K562 (cell line): ENCODE measurements around the gene ZNF296. TPM values are rescaled to one million over a fixed set of nuclear protein-coding genes. Genes with fewer than 3 reads are reported as not detected.

Experiments
- ATF2 ChIP-seq: sonication (generic); formaldehyde crosslinking; IDR thresholded peaks from 2 replicates; pipeline ENCODE4 v1.8.1; 2022; ENCODE audit warnings: missing genetic modification reagents
- CGGBP1 ChIP-seq: fragments of 250-450 bp; sonication (Bioruptor Pico); IDR thresholded peaks from 2 replicates; pipeline ENCODE4 v1.9.0; 2021; ENCODE audit warnings: mild to moderate bottlenecking
- EP300 ChIP-seq: IDR thresholded peaks from 2 replicates; pipeline ENCODE4 v1.6.1; 2012; ENCODE audit warnings: low read length, improper control_type of control experiment
- HDGF ChIP-seq: fragments of 450-650 bp; IDR thresholded peaks from 2 replicates; pipeline ENCODE4 v1.6.1; 2016
- ILK ChIP-seq: fragments of 450-650 bp; IDR thresholded peaks from 2 replicates; pipeline ENCODE4 v1.6.1; 2016; ENCODE audit warnings: missing genetic modification characterization, low read depth, mild to moderate bottlenecking, missing compliant biosample characterization, moderate library complexity, borderline replicate concordance
- MYNN ChIP-seq, 2 experiments: sonication (generic); formaldehyde crosslinking in 1 of 2; IDR thresholded peaks; 2 replicates each; pipeline versions ENCODE4 v1.5.0 to v1.6.1; 2016 to 2020; ENCODE audit warnings: antibody characterized with exemption in 1 of 2, missing genetic modification reagents in 1 of 2
- NFE2 ChIP-seq: IDR thresholded peaks from 2 replicates; pipeline ENCODE4 v1.6.1; 2014; ENCODE audit warnings: antibody characterized with exemption, low read depth
- RAD51 ChIP-seq: fragments of 450-650 bp; IDR thresholded peaks from 2 replicates; pipeline ENCODE4 v1.7.1; 2016; ENCODE audit warnings: low read depth, mild to moderate bottlenecking, borderline replicate concordance
- RERE ChIP-seq: sonication (generic); formaldehyde crosslinking; IDR thresholded peaks from 2 replicates; pipeline ENCODE4 v1.8.0; 2023; ENCODE audit warnings: missing genetic modification reagents, mild to moderate bottlenecking, borderline replicate concordance
- RNF2 ChIP-seq: sonication (generic); IDR thresholded peaks from 2 replicates; pipeline ENCODE4 v1.6.1; 2016
- ZNF57 ChIP-seq: fragments of 450-650 bp; formaldehyde crosslinking; IDR thresholded peaks from 2 replicates; pipeline ENCODE4 v1.4.0; 2020; ENCODE audit warnings: mild to moderate bottlenecking, moderate library complexity
- ZNF583 ChIP-seq: fragments of 250-450 bp; sonication (Bioruptor Pico); IDR thresholded peaks from 2 replicates; pipeline ENCODE4 v1.4.0; 2020
- polyA plus RNA-seq, 8 experiments: library from polyadenylated mRNA; depleted of rRNA in 4 of 8; stranded (reverse) in 5 of 8; unstranded in 3 of 8; fragments of >200 nt; fragmentation: Nextera tagmentation in 2 of 8; fragmentation: Illumina TruSeq in 1 of 8; extraction: Ambion mirVana in 2 of 8; extraction: Trizol in 1 of 8; gene quantifications; 2 replicates each; pipeline versions ENCODE4 v1.2.1 to v1.2.3, GENCODE V29; 2011 to 2014; ENCODE audit warnings: inconsistent platforms in 1 of 8, missing spikeins in 1 of 8
- total RNA-seq, 7 experiments: library from RNA; depleted of rRNA in 6 of 7; stranded (reverse); fragments of >200 nt in 6 of 7; fragmentation: Illumina TruSeq in 2 of 7; extraction: Trizol in 2 of 7; gene quantifications; 2 replicates each; pipeline versions ENCODE4 v1.2.1 to v1.2.3, GENCODE V29; 2011 to 2021; ENCODE audit warnings: low replicate concordance in 1 of 7
- TF ChIP-seq, protein P1 (sequence below), 2 experiments: fragments of 200-800 bp in 1 of 2; sonication (Bioruptor generic) in 1 of 2; sonication (generic) in 1 of 2; formaldehyde crosslinking in 1 of 2; IDR thresholded peaks in 1 of 2; conservative IDR thresholded peaks in 1 of 2; 2 replicates each; pipeline versions ENCODE4 v1.5.0 to v1.6.1; 2016 to 2020; ENCODE audit warnings: missing compliant biosample characterization in 1 of 2, missing genetic modification characterization in 1 of 2, missing genetic modification reagents in 1 of 2
- TF ChIP-seq, protein P2 (sequence below): fragments of 250-450 bp; sonication (Bioruptor Pico); IDR thresholded peaks from 2 replicates; pipeline ENCODE4 v1.8.0; 2021; ENCODE audit warnings: mild to moderate bottlenecking, moderate library complexity

The ZNF296 gene
- total and polyA plus RNA-seq, 9 of the 15 experiments (the other 6 are each of a cell fraction or from before 2014, with no cell fraction given) = 0.03 to 8.8 (median 0.47) TPM; not detected in 1

GRCh38 chr19:45091031-45091923, 15.0 kb upstream of the ZNF296 start (continued):
- TF ChIP-seq HDGF (no peak), ILK (tag) (no peak), ATF2 (CRISPR knock-in tag) (no peak), CGGBP1 (no peak), NFE2 (no peak), RAD51 (peak; percentile 82; the same call in 1 of the 2 replicates), RNF2 (no peak), EP300 (peak; percentile 94), MYNN (IDR thresholded peaks at IDR 0.05) (no peak), MYNN (CRISPR knock-in tag; IDR thresholded peaks at IDR 0.05) (no peak), RERE (CRISPR knock-in tag) (no peak), ZNF57 (CRISPR knock-in tag) (no peak), ZNF583 (CRISPR knock-in tag) (no peak)
- TF ChIP-seq, protein P1, sequence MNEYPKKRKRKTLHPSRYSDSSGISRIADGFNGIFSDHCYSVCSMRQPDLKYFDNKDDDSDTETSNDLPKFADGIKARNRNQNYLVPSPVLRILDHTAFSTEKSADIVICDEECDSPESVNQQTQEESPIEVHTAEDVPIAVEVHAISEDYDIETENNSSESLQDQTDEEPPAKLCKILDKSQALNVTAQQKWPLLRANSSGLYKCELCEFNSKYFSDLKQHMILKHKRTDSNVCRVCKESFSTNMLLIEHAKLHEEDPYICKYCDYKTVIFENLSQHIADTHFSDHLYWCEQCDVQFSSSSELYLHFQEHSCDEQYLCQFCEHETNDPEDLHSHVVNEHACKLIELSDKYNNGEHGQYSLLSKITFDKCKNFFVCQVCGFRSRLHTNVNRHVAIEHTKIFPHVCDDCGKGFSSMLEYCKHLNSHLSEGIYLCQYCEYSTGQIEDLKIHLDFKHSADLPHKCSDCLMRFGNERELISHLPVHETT (CRISPR knock-in tag; conservative IDR thresholded peaks at IDR 0.05 in 1 of 2, IDR thresholded peaks at IDR 0.05 in 1 of 2) = no peak
- TF ChIP-seq, protein P2, sequence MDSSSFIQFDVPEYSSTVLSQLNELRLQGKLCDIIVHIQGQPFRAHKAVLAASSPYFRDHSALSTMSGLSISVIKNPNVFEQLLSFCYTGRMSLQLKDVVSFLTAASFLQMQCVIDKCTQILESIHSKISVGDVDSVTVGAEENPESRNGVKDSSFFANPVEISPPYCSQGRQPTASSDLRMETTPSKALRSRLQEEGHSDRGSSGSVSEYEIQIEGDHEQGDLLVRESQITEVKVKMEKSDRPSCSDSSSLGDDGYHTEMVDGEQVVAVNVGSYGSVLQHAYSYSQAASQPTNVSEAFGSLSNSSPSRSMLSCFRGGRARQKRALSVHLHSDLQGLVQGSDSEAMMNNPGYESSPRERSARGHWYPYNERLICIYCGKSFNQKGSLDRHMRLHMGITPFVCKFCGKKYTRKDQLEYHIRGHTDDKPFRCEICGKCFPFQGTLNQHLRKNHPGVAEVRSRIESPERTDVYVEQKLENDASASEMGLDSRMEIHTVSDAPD (CRISPR knock-in tag) = no peak
